A549 (cell line): ENCODE data around the gene C3orf85. TPM values are rescaled to one million over a fixed set of nuclear protein-coding genes. Genes with fewer than 3 reads are reported as not detected.

ENCODE experiments used
- ATAC-seq, 2 experiments: fragments of 200-7000 bp in 1 of 2; fragments of >200 bp in 1 of 2; cut with Nextera tagmentation in 1 of 2; cut with Tn5 transposase in 1 of 2; 3 replicates each; pipeline versions ENCODE4 v1.8.0 to v1.9.1; 2018 to 2020; ENCODE audit warnings: mild to moderate bottlenecking in 1 of 2, moderate library complexity in 1 of 2
- CTCF ChIA-PET: fragments of 300-600 bp; sonication (Branson Sonifier 250); formaldehyde crosslinking; extraction: SDS; loops from one replicate; lab custom pipeline; 2021; ENCODE audit warnings: antibody characterized with exemption, inconsistent platforms; lab: Yijun Ruan, JAX
- POLR2A ChIA-PET: fragments of 350-600 bp; formaldehyde crosslinking; extraction: SDS; loops from one replicate; lab custom pipeline; 2021; ENCODE audit warnings: antibody characterized with exemption, inconsistent platforms; lab: Yijun Ruan, JAX
- DNase-seq, 2 experiments: peaks; one replicate each; pipeline versions ENCODE4 v3.0.0 to v3.0.0-alpha.2; 2011 to 2016; ENCODE audit warnings: low read depth in 1 of 2, low spot score in 1 of 2
- FAIRE-seq: peaks from 2 replicates; lab custom pipeline; 2011; peaks lifted over from hg19 to GRCh38; lab: Jason Lieb, UNC
- H3K27ac ChIP-seq, 2 experiments: fragments of >200 bp; sonication (Bioruptor Twin); formaldehyde crosslinking; 3 replicates each; pipeline ENCODE4 v1.5.1; 2016 to 2017
- H3K4me1 ChIP-seq: fragments of >200 bp; sonication (Bioruptor Twin); formaldehyde crosslinking; 3 replicates; pipeline ENCODE4 v1.6.1; 2016
- H3K4me2 ChIP-seq: fragments of >200 bp; sonication (Bioruptor Twin); formaldehyde crosslinking; 3 replicates; pipeline ENCODE4 v1.6.1; 2016
- H3K4me3 ChIP-seq: fragments of >200 bp; sonication (Bioruptor Twin); formaldehyde crosslinking; 3 replicates; pipeline ENCODE4 v1.5.1; 2016
- H3K9me3 ChIP-seq: fragments of >200 bp; sonication (Bioruptor Twin); formaldehyde crosslinking; 3 replicates; pipeline ENCODE4 v1.6.1; 2016
- ATOH8 ChIP-seq: fragments of 250-450 bp; sonication (Bioruptor Pico); IDR thresholded peaks from 2 replicates; pipeline ENCODE4 v1.5.0; 2020; ENCODE audit warnings: low read depth, mild to moderate bottlenecking, moderate library complexity
- BCL3 ChIP-seq: fragments of >200 bp; sonication (Bioruptor Twin); formaldehyde crosslinking; IDR thresholded peaks from 3 replicates; pipeline ENCODE4 v1.6.1; 2016
- BHLHE40 ChIP-seq: IDR thresholded peaks from 2 replicates; pipeline ENCODE4 v1.6.1; 2012; ENCODE audit warnings: low read depth, low read length, inconsistent platforms
- CBX2 ChIP-seq: fragments of 200-600 bp; sonication (generic); IDR thresholded peaks from 2 replicates; pipeline ENCODE4 v1.6.1; 2016; ENCODE audit warnings: low read depth, mild to moderate bottlenecking, borderline replicate concordance
- CBX8 ChIP-seq: fragments of 200-600 bp; sonication (generic); IDR thresholded peaks from 2 replicates; pipeline ENCODE4 v1.6.1; 2016
- CEBPB ChIP-seq, 2 experiments: fragments of >200 bp in 1 of 2; sonication (Bioruptor Twin) in 1 of 2; formaldehyde crosslinking in 1 of 2; IDR thresholded peaks; 2 replicates each; pipeline ENCODE4 v1.6.1; 2012 to 2016
- CTCF ChIP-seq: fragments of >200 bp; sonication (Bioruptor Twin); formaldehyde crosslinking; IDR thresholded peaks from 3 replicates; pipeline ENCODE4 v1.5.1; 2016
- EP300 ChIP-seq, 2 experiments: fragments of >200 bp; sonication (Bioruptor Twin); formaldehyde crosslinking; IDR thresholded peaks; 2 replicates in 1 of 2; 3 replicates in 1 of 2; pipeline ENCODE4 v1.6.1; 2016 to 2017
- FOSB ChIP-seq: fragments of 250-450 bp; sonication (Bioruptor Pico); IDR thresholded peaks from 2 replicates; pipeline ENCODE4 v1.5.0; 2020; ENCODE audit warnings: mild to moderate bottlenecking, moderate library complexity
- FOXS1 ChIP-seq: fragments of 250-450 bp; sonication (Bioruptor Pico); IDR thresholded peaks from 2 replicates; pipeline ENCODE4 v1.5.0; 2020; ENCODE audit warnings: mild to moderate bottlenecking, moderate library complexity
- GATA3 ChIP-seq: IDR thresholded peaks from 2 replicates; pipeline ENCODE4 v1.6.1; 2012; ENCODE audit warnings: borderline replicate concordance
- MAX ChIP-seq: IDR thresholded peaks from 2 replicates; pipeline ENCODE4 v1.6.1; 2012
- NFE2L2 ChIP-seq: fragments of 150-350 bp; conservative IDR thresholded peaks from 2 replicates; pipeline ENCODE4 v1.6.1; 2014; ENCODE audit warnings: low read length
- NPAS2 ChIP-seq: fragments of 250-450 bp; sonication (Bioruptor Pico); IDR thresholded peaks from 2 replicates; pipeline ENCODE4 v1.8.0; 2022; ENCODE audit warnings: mild to moderate bottlenecking, moderate library complexity, borderline replicate concordance
- NR3C1 ChIP-seq: fragments of >200 bp; sonication (Bioruptor Twin); formaldehyde crosslinking; IDR thresholded peaks from 3 replicates; pipeline ENCODE4 v1.6.1; 2017
- PHF8 ChIP-seq: fragments of 200-600 bp; sonication (generic); IDR thresholded peaks from 2 replicates; pipeline ENCODE4 v1.6.1; 2016; ENCODE audit warnings: low read depth, mild to moderate bottlenecking, antibody characterized with exemption, moderate library complexity, borderline replicate concordance
- POLR2A ChIP-seq: IDR thresholded peaks from 2 replicates; pipeline ENCODE4 v1.6.1; 2012; ENCODE audit warnings: mild to moderate bottlenecking, low read length
- POLR2AphosphoS2 ChIP-seq: conservative IDR thresholded peaks from 2 replicates; pipeline ENCODE4 v1.6.1; 2012; ENCODE audit warnings: low read length, improper control_type of control experiment, inconsistent platforms
- RAD21 ChIP-seq, 2 experiments: fragments of >200 bp in 1 of 2; sonication (Bioruptor Twin) in 1 of 2; formaldehyde crosslinking in 1 of 2; IDR thresholded peaks in 1 of 2; conservative IDR thresholded peaks in 1 of 2; 2 replicates in 1 of 2; 3 replicates in 1 of 2; pipeline ENCODE4 v1.6.1; 2012 to 2018; ENCODE audit warnings: inconsistent platforms in 1 of 2
- RARB ChIP-seq: fragments of 250-450 bp; sonication (Bioruptor Pico); IDR thresholded peaks from 2 replicates; pipeline ENCODE4 v1.8.0; 2021; ENCODE audit warnings: mild to moderate bottlenecking, moderate library complexity
- RFX5 ChIP-seq: fragments of 450-650 bp; IDR thresholded peaks from 2 replicates; pipeline ENCODE4 v1.7.1; 2014; ENCODE audit warnings: antibody characterized with exemption, mild to moderate bottlenecking, moderate library complexity
- SREBF2 ChIP-seq: fragments of 450-650 bp; IDR thresholded peaks from 2 replicates; pipeline ENCODE4 v1.6.1; 2014; ENCODE audit warnings: mild to moderate bottlenecking, moderate library complexity
- ZFP36 ChIP-seq: fragments of 450-650 bp; IDR thresholded peaks from 2 replicates; pipeline ENCODE4 v1.6.1; 2014; ENCODE audit warnings: borderline replicate concordance; ENCODE audit not compliant: partially characterized antibody
- ZNF302 ChIP-seq: fragments of 250-450 bp; sonication (Bioruptor Pico); IDR thresholded peaks from 2 replicates; pipeline ENCODE4 v1.9.0; 2021; ENCODE audit warnings: inconsistent platforms, mild to moderate bottlenecking, moderate library complexity
- ZSCAN20 ChIP-seq: fragments of 250-450 bp; sonication (Bioruptor Pico); IDR thresholded peaks from 2 replicates; pipeline ENCODE4 v1.8.0; 2022; ENCODE audit warnings: mild to moderate bottlenecking, moderate library complexity
- WGBS: methylation state at CpG from one replicate; pipeline ENCODE4 v1.1.6; 2017; ENCODE audit errors: missing lambda C conversion rate; 5-methylcytosine and 5-hydroxymethylcytosine counted together
- polyA plus RNA-seq, 4 experiments: library from polyadenylated mRNA; depleted of rRNA in 3 of 4; stranded (reverse); fragments of >200 nt; fragmentation: RNase III in 1 of 4; extraction: RNeasy Plus Mini Kit Qiagen cat#74134 plus additional on column Dnase treatment in 1 of 4; gene quantifications; 2 replicates in 3 of 4; 3 replicates in 1 of 4; pipeline ENCODE4 v1.2.3, GENCODE V29; 2011 to 2017
- TF ChIP-seq, protein P1 (sequence below): fragments of 250-450 bp; sonication (Bioruptor Pico); IDR thresholded peaks from 2 replicates; pipeline ENCODE4 v1.5.0; 2021; ENCODE audit warnings: mild to moderate bottlenecking, moderate library complexity, borderline replicate concordance
- TF ChIP-seq, protein P2 (sequence below): fragments of 450-650 bp; IDR thresholded peaks from 2 replicates; pipeline ENCODE4 v1.6.1; 2014; ENCODE audit warnings: antibody characterized with exemption

C3orf85 gene
- polyA plus RNA-seq, 2 of the 4 experiments (the other 2 are of a cell fraction), result not detected

DNA sequence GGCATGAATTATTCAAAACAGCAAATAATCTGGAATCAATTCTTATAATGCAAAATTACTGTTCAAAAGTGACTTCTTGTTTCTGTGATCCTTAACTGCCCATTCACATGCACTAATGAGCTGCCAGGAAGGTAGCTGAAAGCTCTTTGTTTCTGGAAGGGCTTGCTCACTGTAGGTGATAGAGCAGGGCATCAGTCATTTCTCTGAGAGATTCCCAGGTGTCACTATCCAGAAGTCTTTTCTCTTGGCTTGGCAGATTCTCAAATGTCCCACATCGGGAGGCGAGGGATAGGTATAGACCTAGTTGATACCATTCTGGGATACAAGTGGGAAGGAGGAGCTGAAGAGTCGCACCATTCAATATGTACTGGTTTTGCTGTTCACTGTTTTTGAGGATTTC, 35.0 kb downstream of the C3orf85 start:
- H3K27ac ChIP-seq, result no peak overlapping the region
- ATAC-seq, result no peak
- ChIA-PET CTCF (interaction anchor here (0.6 to 0.7 kb wide), 2 partner anchors 18 to 147 kb away, joined by 3 read pairs; no protein-coding TSS in a partner anchor), POLR2A (no interaction called here)
- no peak overlapping the region for H3K4me2 ChIP-seq
- no peaks in the 10 kb centered on the region for H3K4me1 ChIP-seq
- WGBS, result 74% methylated on average over 3 of the region's 3 CpGs
- FAIRE-seq, result no peak
- TF ChIP-seq ZNF302, result no peak
- TF ChIP-seq, protein P1, sequence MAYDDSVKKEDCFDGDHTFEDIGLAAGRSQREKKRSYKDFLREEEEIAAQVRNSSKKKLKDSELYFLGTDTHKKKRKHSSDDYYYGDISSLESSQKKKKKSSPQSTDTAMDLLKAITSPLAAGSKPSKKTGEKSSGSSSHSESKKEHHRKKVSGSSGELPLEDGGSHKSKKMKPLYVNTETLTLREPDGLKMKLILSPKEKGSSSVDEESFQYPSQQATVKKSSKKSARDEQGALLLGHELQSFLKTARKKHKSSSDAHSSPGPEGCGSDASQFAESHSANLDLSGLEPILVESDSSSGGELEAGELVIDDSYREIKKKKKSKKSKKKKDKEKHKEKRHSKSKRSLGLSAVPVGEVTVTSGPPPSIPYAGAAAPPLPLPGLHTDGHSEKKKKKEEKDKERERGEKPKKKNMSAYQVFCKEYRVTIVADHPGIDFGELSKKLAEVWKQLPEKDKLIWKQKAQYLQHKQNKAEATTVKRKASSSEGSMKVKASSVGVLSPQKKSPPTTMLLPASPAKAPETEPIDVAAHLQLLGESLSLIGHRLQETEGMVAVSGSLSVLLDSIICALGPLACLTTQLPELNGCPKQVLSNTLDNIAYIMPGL (CRISPR knock-in tag), result no peak
- no peaks in the 10 kb centered on the region for H3K9me3 ChIP-seq
- no peak overlapping the region for H3K4me3 ChIP-seq
- no peak for DNase-seq

- FAIRE-seq (no peak), ATAC-seq (no peak), DNase-seq (no peak)
- Histone ChIP-seq H3K27ac (no peak overlapping the region), H3K4me2 (no peak overlapping the region), H3K9me3 (no peaks in the 10 kb centered on the region), H3K4me3 (no peak overlapping the region), H3K4me1 (peaks cover 11% of the 10 kb centered on the region)
- TF ChIP-seq NPAS2 (CRISPR knock-in tag) (no peak), BCL3 (no peak), SREBF2 (no peak), RFX5 (no peak), POLR2A (no peak), CBX2 (no peak), PHF8 (no peak), CBX8 (no peak), POLR2AphosphoS2 (no peak), FOXS1 (CRISPR knock-in tag) (no peak), MAX (no peak), ZSCAN20 (CRISPR knock-in tag) (no peak), RAD21 (conservative IDR thresholded peaks at IDR 0.05 in 1 of 2, IDR thresholded peaks at IDR 0.05 in 1 of 2) (no peak)
- 43% methylated on average over 3 of the region's 3 CpGs for WGBS
- ChIA-PET POLR2A (no interaction called here), CTCF (no interaction called here)
These were observed 38.9 kb downstream of the C3orf85 start for GRCh38 chr3:109175411-109175810.

GRCh38 chr3:109176726-109177125, 40.2 kb downstream of the C3orf85 start:
- H3K4me3 ChIP-seq, result no peak overlapping the region
- no peaks in the 10 kb centered on the region for H3K9me3 ChIP-seq
- POLR2A ChIA-PET, result no interaction called here
- ATAC-seq, result no peak
- no peak for DNase-seq
- TF ChIP-seq FOSB (CRISPR knock-in tag) (no peak), ZFP36 (no peak), EP300 (IDR thresholded peaks at IDR 0.05) (no peak), POLR2A (no peak), ZSCAN20 (CRISPR knock-in tag) (no peak), CTCF (no peak), POLR2AphosphoS2 (no peak), RAD21 (conservative IDR thresholded peaks at IDR 0.05 in 1 of 2, IDR thresholded peaks at IDR 0.05 in 1 of 2) (no peak), GATA3 (no peak), ATOH8 (CRISPR knock-in tag) (no peak), NFE2L2 (no peak), FOXS1 (CRISPR knock-in tag) (no peak), CEBPB (IDR thresholded peaks at IDR 0.05) (no peak), RFX5 (no peak), SREBF2 (no peak), MAX (no peak), NR3C1 (no peak), RARB (CRISPR knock-in tag) (no peak), BHLHE40 (no peak)
- TF ChIP-seq, protein P2, sequence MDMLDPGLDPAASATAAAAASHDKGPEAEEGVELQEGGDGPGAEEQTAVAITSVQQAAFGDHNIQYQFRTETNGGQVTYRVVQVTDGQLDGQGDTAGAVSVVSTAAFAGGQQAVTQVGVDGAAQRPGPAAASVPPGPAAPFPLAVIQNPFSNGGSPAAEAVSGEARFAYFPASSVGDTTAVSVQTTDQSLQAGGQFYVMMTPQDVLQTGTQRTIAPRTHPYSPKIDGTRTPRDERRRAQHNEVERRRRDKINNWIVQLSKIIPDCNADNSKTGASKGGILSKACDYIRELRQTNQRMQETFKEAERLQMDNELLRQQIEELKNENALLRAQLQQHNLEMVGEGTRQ, result no peak
- peaks cover 11% of the 10 kb centered on the region for H3K4me1 ChIP-seq
- FAIRE-seq, result no peak
- H3K4me2 ChIP-seq, result no peak overlapping the region
- WGBS, result 77% methylated on average over 4 of the region's 4 CpGs
- CTCF ChIA-PET, result no interaction called here
- no peak overlapping the region for H3K27ac ChIP-seq
